GM21367 (cell line): Measurements from ENCODE around the gene TRIM43.
"Not testable (repeated sequence)": the region's sequence is repeated elsewhere in the genome, so short reads cannot be mapped to it uniquely, and the experiment has no call there.

Experiments used
- ATAC-seq: cut with Tn5 transposase; IDR thresholded peaks from one replicate; pipeline ENCODE4 v1.9.1; 2021; ENCODE audit not compliant: unreplicated experiment

Gene TRIM43

DNA sequence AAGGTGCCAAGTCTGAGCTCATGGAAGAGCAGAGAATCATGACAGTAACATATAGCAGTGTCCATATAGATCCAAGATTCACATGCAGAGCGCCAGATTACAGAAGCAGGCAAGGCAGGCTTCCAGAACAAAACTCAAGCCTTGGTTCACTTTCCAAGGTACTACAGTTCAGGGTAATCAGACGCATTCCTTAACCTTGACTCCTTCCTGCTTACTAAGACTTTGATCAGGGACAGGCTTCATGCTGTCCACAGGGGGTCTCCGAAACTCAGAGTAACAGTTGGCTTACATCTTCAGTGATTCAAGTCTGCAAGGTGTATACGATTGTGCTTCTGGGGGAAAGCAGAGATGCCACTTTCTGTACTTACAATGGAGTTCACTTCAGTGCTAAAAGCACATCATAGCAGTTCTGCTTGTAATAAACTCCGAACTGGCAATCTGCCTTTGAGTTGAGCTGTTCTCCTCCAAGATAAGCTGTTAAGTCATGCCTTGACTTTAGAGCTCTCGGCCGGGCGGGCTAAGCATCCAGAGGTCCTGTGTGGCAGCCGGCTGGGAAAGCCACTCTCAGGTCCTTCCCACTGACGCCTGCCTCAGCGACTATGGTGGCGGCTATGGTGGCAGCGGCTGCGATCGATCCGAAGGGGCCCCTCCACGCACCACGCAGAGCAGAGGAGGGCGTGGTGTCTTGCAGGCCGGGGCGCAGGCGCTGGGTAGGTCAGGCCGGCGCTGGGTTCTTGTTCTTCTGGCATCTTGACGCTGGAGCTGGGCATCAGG is 48.9 kb downstream of the TRIM43 start:
- not testable (repeated sequence) for ATAC-seq

GRCh38 chr2:95641289-95641575 is 49.4 kb downstream of the TRIM43 start:
- ATAC-seq: not testable (repeated sequence)

DNA sequence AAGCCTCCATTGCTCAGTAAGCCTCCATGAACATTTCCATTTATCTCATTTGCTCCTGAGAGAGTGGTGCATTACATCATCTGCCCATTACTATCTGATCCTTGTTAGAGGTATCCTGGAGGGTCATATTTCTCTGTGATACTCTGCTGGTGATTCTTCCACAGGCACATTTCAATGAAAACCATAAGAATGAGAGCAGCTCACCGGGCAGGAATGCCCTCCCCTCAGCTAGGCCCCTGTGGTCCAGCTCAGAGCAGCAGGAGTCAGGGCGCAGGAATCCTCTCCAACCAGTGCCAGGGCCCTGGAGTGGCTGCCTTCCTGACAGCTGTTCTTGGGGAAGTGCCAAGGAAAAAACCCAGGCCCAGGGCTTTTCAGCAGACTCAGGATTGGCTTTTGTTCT is 50.0 kb downstream of the TRIM43 start:
- ATAC-seq: not testable (repeated sequence)

DNA sequence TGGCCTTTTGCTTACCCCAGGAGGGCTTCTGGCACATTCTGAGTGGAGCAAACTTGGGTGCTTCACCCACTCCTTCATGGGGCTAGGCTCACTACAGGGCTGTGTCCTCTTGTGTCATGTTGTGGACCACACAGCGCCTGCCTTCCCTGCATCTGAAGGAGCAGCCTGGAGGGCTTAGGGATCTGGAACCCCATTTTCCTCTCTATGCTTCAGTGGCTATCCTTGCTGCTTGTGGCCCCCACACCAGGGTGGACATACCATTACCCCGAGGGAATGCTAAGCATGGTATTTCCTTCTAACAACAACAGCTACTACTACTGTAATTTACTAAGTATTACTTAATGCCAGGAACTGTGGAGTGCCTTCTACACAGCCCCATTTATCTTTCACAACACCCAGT is 50.6 kb downstream of the TRIM43 start:
- not testable (repeated sequence) for ATAC-seq

GRCh38 chr2:95642951-95643350 is 51.1 kb downstream of the TRIM43 start:
- ATAC-seq: not testable (repeated sequence)

DNA sequence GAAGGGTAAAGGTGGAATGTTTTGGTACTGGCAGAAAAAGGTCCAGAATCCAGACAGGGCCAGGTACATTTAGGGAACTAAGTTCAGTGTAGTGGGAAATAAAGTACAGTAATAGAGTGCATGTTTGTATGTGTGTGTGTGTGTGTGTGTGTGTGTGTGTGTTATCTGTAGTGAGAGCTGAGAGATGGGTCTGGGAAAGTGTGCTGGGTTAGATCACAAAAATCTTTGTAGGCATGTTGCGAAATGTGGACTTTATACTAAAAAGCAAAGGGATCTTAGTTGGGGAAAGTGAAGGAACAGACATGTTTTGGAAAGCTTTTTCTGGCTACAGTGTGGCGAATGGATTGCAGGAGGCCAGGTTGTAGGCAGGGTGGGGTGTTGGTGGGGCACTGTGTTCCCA is 53.5 kb downstream of the TRIM43 start:
- ATAC-seq: not testable (repeated sequence)

- not testable (repeated sequence) for ATAC-seq
Measured at GRCh38 chr2:95646274-95646994, 54.6 kb downstream of the TRIM43 start.

DNA sequence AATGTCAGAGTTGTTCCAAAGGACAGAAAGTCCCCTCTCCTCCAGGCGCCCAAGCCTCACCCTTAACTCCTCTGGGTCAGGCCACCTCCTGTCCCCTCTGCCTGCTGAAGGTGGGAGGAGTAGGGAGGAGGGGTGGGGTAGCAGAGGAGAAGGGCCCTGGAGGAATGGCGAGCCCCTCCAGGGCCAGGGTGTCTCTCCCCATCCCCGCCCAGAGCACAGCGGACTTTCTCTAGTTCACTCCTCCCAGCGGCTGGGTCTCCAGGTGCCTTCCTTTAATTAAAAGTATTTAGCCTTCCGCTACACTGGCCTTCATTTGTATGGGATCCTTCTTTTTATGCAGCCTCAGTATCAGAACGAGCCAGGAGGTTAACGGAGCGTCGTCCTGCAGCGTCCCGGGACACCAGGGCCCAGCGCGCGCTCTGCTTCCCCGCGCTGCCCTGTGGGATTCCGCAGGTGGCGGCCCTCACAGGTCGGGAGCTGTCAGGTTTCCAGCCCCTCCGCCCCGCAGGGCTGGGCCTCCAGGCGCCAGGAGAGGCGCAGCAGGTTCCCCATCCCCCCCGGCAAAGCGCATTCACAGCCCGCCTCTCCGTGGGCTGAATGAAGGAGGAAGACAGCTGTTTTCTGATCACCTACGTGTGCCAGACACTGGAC is 57.2 kb downstream of the TRIM43 start:
- not testable (repeated sequence) for ATAC-seq
